Tibial artery (tissue), 4 donors: Measurements from ENCODE around the gene SGIP1.

ENCODE experiments used
- DNase-seq, 2 donors: peaks; one replicate each; pipeline ENCODE4 v3.0.0-alpha.2; 2019
- H3K27ac ChIP-seq, 2 donors: fragments of 200-600 bp; sonication (generic) in 1 of 2; 1 replicate in 1 of 2; 2 replicates in 1 of 2; pipeline ENCODE4 v1.5.1; 2018 to 2019; ENCODE audit warnings: mild to moderate bottlenecking in 1 of 2
- H3K27me3 ChIP-seq, 2 donors: fragments of 200-600 bp; sonication (generic) in 1 of 2; one replicate each; pipeline versions ENCODE4 v1.5.1 to v1.6.0; 2016 to 2019
- H3K36me3 ChIP-seq, 3 donors: fragments of 200-600 bp; sonication (generic) in 2 of 3; one replicate each; pipeline ENCODE4 v1.5.1; 2016 to 2019; ENCODE audit warnings: mild to moderate bottlenecking in 2 of 3
- H3K4me1 ChIP-seq, 4 donors: fragments of 200-600 bp; sonication (generic) in 2 of 4; 1 replicate in 3 of 4; 2 replicates in 1 of 4; pipeline ENCODE4 v1.5.1; 2016 to 2019
- H3K4me3 ChIP-seq, 2 donors: fragments of 200-600 bp; sonication (generic) in 1 of 2; 1 replicate in 1 of 2; 2 replicates in 1 of 2; pipeline ENCODE4 v1.5.1; 2018 to 2019; ENCODE audit warnings: mild to moderate bottlenecking in 2 of 2
- H3K9me3 ChIP-seq, 3 donors: fragments of 200-600 bp; sonication (generic) in 1 of 3; one replicate each; pipeline ENCODE4 v1.5.1; 2016 to 2019
- intact Hi-C: fragments of 100-400 bp; cut with DNase I; formaldehyde crosslinking; loops from one replicate; pipeline ENCODE4 v1.15.0; 2023; ENCODE audit warnings: low total_unique reads
- TF ChIP-seq, protein P1 (sequence below), 2 experiments: fragments of 200-600 bp in 1 of 2; fragments of 450-650 bp in 1 of 2; IDR thresholded peaks; one replicate each; pipeline ENCODE4 v1.5.1; 2017 to 2019; ENCODE audit warnings: antibody characterized with exemption in 2 of 2, mild to moderate bottlenecking in 1 of 2, moderate library complexity in 1 of 2

Gene SGIP1

DNA sequence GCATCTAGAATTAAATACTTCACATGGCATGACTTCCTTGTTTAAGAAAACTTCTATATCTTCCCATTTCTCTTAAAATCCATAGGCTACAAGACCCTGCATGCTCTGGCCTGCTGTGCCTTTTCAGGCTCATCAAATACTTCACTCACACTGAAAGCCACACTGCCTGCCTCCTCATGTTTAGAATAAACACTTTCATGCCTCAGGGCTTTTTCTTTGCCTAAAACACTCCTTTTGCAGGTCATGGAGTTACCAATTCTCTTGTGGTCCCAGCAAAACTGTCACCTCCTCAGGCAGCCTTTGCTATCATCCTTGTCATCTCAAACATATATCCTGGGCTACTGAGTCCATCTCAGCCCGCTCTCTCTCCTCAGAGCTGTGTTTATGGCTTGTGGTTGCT lies 5.5 kb downstream of the SGIP1 start:
- TF ChIP-seq, protein P1, sequence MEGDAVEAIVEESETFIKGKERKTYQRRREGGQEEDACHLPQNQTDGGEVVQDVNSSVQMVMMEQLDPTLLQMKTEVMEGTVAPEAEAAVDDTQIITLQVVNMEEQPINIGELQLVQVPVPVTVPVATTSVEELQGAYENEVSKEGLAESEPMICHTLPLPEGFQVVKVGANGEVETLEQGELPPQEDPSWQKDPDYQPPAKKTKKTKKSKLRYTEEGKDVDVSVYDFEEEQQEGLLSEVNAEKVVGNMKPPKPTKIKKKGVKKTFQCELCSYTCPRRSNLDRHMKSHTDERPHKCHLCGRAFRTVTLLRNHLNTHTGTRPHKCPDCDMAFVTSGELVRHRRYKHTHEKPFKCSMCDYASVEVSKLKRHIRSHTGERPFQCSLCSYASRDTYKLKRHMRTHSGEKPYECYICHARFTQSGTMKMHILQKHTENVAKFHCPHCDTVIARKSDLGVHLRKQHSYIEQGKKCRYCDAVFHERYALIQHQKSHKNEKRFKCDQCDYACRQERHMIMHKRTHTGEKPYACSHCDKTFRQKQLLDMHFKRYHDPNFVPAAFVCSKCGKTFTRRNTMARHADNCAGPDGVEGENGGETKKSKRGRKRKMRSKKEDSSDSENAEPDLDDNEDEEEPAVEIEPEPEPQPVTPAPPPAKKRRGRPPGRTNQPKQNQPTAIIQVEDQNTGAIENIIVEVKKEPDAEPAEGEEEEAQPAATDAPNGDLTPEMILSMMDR (IDR thresholded peaks at IDR 0.05) = no peak
- intact Hi-C loops = loop anchor here (10.0 kb wide), 2 partner anchors 135 to 385 kb away; partner anchors contain the start of genes DNAI4 and MIER1
- Histone ChIP-seq H3K9me3 (no peaks in the 10 kb centered on the region), H3K4me1 (peaks cover 0 to 95% (median 37%) of the 10 kb centered on the region in 4 donors), H3K36me3 (no peaks in the 10 kb centered on the region), H3K27me3 (no peaks in the 10 kb centered on the region), H3K4me3 (no peak overlapping the region), H3K27ac (peak overlapping the region; percentile 75 to 92)
- DNase-seq = no peak

DNA sequence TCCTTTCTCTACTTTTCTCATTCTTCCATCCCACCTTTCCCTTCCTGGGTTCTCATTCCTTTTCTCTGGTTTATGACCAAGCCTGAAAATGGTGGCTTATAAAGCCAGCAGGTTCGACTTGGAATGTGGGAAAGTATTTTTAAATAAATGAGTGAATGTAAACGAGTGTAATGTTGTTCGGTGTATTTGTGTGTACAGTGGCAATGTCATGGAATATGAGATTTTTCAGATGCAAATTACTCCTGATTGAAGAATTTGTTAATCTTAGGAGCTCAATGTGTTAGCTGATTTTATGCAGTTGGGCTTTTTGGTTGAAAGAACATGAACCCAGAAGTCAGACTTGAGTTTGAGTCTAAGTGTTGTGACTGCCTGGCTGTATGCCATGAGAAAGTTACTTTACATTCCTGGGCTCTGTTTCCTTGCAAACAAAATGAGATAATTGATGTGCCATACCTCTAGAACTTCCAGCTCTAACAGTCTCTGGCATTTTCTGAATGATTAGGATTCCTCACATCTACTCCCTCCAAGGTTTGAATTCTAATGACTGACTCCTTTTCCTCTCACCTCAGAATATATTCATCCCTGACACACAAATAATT lies 6.6 kb downstream of the SGIP1 start:
- no peak overlapping the region for H3K4me3 ChIP-seq
- DNase-seq = no peak
- no peaks in the 10 kb centered on the region for H3K9me3 ChIP-seq
- H3K36me3 ChIP-seq = no peaks in the 10 kb centered on the region
- H3K27ac ChIP-seq = peak overlapping the region; percentile 75 to 92
- TF ChIP-seq, protein P1 (IDR thresholded peaks at IDR 0.05) = no peak
- peaks cover 0 to 96% (median 37%) of the 10 kb centered on the region in 4 donors for H3K4me1 ChIP-seq
- intact Hi-C loops = no loop called here
- no peaks in the 10 kb centered on the region for H3K27me3 ChIP-seq

DNA sequence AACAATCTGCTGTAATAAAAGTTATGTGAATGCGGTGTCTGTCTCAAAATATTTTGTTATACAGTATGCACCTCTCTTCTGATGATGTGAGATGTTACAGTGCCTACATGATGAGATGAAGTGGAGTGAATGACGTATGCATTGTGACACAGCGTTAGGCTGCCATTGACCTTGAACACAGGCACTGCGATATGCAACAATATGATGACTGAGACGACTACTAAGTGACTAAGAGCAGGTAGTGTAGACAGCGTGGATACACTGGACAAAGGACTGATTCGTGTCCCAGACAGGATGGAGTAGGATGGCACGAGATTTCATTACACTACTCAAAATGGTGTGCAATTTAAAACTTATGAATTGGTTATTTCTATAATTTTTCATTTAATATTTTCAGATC lies 8.4 kb downstream of the SGIP1 start:
- H3K36me3 ChIP-seq = no peaks in the 10 kb centered on the region
- H3K4me3 ChIP-seq = no peak overlapping the region
- H3K27me3 ChIP-seq = no peaks in the 10 kb centered on the region
- peaks cover 0 to 98% (median 40%) of the 10 kb centered on the region in 4 donors for H3K4me1 ChIP-seq
- peak overlapping the region; percentile 75 to 92 for H3K27ac ChIP-seq
- DNase-seq = no peak
- no peaks in the 10 kb centered on the region for H3K9me3 ChIP-seq
- TF ChIP-seq, protein P1 (IDR thresholded peaks at IDR 0.05) = no peak
- intact Hi-C loops = no loop called here

DNA sequence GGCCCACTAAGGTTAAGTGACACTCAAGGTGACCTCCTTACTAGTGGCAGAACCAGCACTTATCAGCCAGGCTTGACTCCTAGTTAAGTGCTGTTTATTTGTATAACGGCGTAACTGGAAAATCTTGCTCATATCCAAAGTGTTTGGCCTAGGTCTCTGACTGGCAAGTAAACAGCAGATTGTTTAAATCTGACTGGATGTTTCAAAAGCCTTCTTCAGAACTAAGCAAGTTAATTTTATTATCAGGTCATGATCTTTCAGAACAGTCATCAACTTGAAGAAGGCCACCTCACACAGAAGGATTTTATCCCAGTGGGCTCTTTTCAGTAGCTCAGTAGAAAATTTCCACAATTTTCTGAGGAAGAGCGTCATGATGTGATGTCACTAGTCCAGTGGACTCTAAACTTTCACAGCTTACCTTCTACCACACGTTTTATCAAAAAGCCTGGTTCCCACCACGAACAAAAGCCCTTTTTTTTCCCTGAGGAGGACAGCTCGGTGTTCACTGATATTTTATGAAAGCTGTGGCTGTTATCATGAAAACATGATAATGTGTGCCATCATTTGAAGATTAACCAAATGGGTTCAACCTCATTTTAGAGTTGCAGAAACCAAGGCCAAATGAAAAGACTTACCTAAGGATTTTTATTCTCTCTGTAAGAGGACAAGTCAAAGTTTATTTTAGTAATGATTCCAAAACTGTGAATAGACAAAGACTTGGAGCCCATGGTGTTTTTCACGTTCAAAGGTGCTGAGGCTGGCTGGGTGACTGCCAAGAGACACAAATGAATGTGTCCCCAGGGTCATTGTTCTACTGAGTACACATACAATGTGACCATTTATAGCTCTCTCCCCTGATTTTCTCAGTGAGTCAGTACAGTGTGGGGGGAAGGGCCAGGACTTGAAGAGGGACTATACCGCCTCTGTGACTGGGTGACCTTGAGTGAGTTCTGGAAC lies 9.1 kb downstream of the SGIP1 start:
- Histone ChIP-seq H3K4me1 (peaks cover 0 to 99% (median 40%) of the 10 kb centered on the region in 4 donors), H3K27me3 (no peaks in the 10 kb centered on the region), H3K9me3 (no peaks in the 10 kb centered on the region), H3K36me3 (no peaks in the 10 kb centered on the region), H3K4me3 (no peak overlapping the region), H3K27ac (peak overlapping the region; percentile 75 to 92)
- intact Hi-C loops = no loop called here
- DNase-seq = peak; percentile 72 to 88
- TF ChIP-seq, protein P1 (IDR thresholded peaks at IDR 0.05) = no peak

DNA sequence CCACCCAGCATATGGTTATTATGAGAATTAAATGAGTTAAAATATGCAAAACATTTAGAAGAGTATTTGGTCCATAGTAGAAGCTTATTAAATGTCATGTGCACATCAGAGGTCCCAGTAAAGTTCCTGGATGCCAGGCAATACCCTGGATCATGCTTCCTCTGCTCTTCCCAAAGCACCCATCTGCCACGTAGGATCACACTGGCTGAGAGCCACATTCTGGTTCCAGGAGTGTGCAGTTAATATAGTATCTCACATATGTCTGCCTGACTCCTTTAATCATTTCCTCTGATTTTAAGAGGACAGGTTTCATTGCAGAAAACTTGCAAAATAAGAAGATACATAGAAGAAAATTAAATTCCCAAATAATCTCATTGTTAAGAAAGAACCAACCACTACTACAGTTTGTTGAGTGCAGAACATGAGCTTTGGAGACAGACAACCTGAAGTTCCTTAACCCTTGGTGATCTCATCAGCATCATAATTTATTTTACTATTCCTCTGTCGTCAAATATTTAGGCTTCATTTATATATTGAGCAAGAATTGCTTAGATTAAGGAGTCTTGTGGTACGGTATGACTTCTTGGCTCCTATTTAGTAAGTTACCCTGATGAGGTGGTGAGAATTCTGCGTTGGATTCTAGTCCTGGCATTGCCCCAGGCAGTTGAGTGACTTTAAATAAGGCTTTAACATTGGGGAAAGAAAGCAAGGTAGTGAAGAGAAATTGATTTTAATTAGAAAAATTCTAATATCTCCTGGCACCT lies 12.3 kb downstream of the SGIP1 start:
- Histone ChIP-seq H3K4me3 (no peak overlapping the region), H3K4me1 (peaks cover 0 to 99% (median 34%) of the 10 kb centered on the region in 4 donors), H3K36me3 (no peaks in the 10 kb centered on the region), H3K27ac (peak overlapping the region; percentile 75 to 92), H3K27me3 (no peaks in the 10 kb centered on the region), H3K9me3 (no peaks in the 10 kb centered on the region)
- TF ChIP-seq, protein P1 (IDR thresholded peaks at IDR 0.05) = no peak
- intact Hi-C loops = no loop called here
- DNase-seq = no peak
